Stimulated activated CD8-positive, alpha-beta memory T cell treated with anti-CD3 and anti-CD28 coated beads, Interleukin-15, amount 100 ng/mL, for 4 hours (primary cell): Measurements from ENCODE around the gene MYO10.
"Not testable (repeated sequence)": the region's sequence is repeated elsewhere in the genome, so short reads cannot be mapped to it uniquely, and the experiment has no call there.

ENCODE experiments used
- DNase-seq, 2 donors: peaks; one replicate each; pipeline ENCODE4 v3.0.0-alpha.2; 2020; ENCODE audit warnings: low read depth in 2 of 2

Gene MYO10

DNA sequence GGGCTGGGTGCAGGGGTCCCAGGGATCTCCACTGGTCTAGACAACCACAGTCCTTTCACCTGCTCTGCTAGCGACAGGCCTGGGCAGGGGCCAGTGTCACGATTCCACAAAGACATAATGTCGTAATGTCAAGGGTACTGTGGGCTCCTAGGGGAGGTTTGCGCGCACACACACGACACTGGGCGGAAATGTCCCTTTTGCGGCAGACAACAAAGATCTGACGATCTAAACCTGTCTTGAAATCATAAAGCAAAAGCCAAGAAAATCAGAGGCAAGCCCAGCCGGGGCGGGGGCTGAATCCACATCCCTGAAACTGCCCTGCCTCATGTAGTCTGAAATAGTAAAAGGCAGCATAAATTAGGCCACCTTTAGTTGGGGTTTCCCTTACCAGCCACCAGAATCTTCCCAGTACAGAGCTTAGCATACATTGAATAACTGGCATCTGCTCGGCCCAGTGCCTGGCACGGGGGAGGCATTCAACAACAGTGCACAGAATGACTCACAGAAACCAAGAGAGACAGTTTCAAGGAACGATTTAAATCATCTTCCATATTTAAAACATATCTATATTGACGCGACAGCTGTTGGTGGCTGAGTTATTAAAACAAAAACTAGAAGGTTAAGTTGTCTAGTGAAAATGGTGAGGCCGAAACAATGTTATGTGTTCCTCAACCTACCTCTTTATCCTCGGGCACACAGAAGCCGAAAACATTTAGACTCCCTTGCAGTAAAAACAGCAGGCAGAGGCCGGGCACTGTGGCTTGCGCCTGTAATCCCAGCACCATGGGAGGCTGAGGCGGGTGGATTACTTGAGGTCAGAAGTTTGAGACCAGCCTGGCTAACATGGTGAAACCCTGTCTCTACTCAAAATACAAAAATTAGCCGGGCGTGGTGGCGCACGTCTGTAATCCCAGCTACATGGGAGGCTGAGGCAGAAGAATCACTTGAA, 151.0 kb downstream of the MYO10 start:
- DNase-seq, result no peak

- no peak for DNase-seq
Observed at GRCh38 chr5:16784088-16784487, 152.0 kb downstream of the MYO10 start.

- DNase-seq, result no peak
Observed at GRCh38 chr5:16781828-16782626, 154.1 kb downstream of the MYO10 start.

DNA sequence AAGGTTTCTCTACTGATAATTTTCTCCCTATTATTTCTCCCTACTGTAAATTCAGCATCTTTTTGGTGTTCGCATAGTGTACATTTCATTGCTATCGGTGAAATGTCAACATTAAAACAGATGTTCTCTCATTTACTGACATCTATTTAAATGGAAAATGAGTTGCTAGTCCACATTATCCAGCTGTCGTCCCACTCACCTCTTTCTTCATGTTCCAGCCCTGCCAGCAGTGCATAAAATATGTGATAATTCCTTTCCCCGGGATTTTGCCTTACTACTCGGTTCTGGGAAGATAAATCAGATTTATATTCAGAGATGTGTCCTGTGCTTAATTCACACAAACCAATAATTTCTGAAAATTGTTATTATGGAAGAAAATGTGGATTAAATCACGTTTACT, 155.8 kb downstream of the MYO10 start:
- no peak for DNase-seq

GRCh38 chr5:16777432-16777831, 158.7 kb downstream of the MYO10 start:
- no peak for DNase-seq

DNA sequence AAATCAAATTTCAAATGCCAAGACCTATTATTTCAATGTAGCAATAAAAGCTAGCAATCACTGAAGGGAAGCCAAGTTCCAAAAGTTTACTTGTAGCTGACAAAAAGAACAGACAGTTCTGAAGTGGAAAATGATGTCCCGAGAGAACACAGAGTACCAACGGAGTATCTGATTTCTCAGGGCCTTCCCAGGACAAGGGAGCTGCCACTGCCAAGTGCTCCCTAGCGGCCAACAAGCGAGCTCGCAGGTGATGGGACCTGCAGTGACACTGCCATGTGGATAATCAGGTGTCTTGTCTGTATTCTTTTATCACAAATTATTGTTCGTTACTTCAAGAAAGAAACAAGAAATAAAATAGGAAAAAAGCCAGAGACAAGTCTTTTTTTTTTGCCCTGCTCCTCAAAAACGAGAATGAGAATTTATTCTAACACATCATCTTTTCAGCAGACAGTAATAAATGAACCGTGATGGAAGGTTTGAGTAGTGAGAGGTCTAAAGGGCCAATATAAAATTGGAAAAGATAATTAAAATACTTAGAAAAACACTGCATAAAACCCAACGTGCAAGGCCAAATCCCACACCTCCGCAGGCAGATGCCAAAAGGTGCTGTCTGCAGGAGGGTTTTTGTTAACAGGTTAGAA, 159.4 kb downstream of the MYO10 start:
- no peak for DNase-seq

- no peak for DNase-seq
Observed at GRCh38 chr5:16774806-16775205, 161.3 kb downstream of the MYO10 start.

- no peak for DNase-seq
Observed at GRCh38 chr5:16773991-16774390, 162.1 kb downstream of the MYO10 start.

DNA sequence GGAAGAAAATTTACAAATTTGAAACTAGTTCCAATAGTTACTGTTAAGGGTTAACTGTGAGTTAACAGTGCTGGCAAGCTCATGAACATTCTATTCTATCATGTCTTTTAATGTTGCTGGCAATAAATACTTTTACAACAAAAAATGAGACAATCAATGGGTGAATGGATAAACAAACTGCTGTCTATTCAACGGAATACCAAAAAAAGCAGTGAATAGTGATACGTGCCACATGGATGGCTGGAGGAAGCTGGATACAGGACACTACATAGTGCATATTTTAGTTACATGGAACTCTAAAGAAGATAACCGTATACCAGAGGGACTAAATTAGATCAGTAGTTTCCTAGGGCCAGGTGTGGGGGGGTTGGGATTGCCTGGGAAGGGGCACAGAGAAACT, 163.5 kb downstream of the MYO10 start:
- no peak for DNase-seq

- no peak for DNase-seq
Observed at GRCh38 chr5:16768184-16768583, 167.9 kb downstream of the MYO10 start.

DNA sequence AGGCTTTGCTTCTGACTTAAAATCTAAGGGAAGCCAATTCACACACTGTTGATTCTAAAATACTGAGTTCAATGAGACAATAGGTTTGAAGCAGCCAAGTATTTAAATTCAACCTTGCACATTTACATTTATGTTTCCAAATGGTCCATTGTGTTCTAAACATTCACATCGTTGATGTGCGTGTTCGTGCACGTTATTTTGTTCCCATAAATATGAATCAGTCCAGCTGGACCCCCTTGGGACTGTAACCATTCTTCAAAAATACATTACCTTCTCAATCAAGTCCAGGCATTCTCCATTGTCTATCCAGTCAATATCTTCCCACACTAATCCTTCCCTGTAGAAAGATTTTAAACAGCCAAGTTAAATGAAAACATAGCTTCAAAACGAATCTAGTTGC, 172.9 kb downstream of the MYO10 start:
- DNase-seq, result no peak

DNA sequence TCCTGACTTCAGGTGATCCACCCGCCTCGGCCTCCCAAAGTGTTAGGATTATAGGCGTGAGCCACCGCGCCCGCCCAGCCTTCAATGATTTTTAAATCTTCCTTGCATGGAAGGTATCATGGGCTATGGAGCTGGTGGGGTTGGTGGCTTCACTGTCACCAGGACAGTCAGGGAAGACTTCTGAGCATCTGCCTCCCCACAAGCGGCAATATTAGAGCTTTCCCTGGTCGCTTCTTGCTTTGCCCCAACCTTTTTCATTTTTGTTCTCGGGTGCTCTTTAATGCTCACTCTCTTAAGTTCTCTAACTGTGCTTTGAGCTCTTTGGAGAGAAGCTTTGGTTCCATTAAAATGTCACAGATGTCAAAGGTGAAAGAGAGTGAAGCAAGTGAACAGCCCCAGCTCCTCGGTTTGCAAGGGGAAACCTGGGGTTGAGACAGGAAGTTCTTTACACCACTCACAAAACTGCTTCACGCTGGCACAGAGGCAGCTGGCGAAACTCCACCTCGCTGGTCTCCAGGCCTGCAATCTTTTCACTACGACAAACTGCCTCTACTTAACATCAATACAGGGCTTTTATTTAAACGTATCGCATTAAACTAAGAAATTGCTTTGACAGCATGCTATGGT, 176.8 kb downstream of the MYO10 start:
- DNase-seq, result no peak

DNA sequence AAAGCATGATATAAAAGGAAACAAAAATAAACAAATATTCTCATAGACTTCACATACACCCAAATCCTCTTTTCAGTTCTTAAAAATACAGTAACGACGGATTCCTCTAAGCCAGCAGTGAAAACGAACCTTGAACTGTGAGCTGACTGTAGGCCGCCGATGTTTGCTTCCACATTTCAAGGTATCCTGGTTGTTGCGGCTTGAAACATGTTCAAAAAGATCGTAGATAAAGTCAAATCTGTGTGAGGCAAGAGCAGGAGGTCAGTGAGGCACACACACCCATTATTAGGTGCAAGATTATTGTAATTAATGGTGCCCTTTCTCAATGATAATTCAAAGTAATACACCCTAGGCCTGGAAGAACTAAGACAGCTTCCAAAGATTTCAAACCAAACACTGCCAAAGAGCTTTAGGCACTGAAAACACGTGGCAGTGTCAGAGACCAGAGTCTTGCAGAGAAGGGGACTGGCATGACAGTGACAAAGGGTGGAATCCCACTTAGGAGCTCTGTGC, 178.0 kb downstream of the MYO10 start:
- no peak for DNase-seq

GRCh38 chr5:16757577-16757976, 178.5 kb downstream of the MYO10 start:
- DNase-seq, result not testable (repeated sequence)

GRCh38 chr5:16757146-16757545, 178.9 kb downstream of the MYO10 start:
- DNase-seq, result no peak

GRCh38 chr5:16756692-16757091, 179.4 kb downstream of the MYO10 start:
- DNase-seq, result no peak

DNA sequence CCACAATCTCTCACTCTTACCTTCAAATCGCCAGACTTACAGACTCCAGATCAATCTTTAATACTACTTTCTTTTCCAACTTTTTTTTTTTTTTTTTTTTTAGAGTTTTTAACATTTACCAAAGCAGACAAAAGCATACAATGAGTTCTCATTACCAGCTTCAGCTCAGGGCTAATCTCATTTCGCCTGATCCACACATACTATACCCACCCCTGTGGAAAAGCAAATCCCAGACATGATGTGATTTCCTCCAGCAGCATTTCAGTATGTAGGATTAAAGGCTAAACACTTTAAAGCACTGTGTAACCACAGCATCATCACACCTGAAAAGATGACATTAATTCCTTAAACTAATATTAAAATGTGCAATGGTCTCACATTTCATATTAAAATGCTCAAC, 180.4 kb downstream of the MYO10 start:
- no peak for DNase-seq

GRCh38 chr5:16754601-16755000, 181.5 kb downstream of the MYO10 start:
- no peak for DNase-seq

DNA sequence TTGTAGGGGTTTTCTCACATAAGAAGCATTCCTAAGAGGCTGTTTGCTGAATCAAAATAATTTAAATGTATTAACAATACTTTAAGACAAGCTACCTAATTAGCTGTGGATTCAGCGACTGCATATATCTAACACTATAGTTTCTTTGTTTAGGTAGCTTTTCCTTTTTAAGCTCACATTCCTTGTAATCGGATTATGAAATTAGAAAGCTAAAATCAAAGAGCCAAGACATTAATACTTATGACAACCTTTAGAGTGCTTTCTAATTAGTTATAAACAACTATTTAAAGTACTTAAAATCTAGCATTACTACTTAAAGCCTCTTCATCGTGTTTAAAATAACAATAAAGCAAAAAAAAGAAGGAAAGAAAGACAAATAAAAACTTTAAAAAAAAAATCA, 182.0 kb downstream of the MYO10 start:
- DNase-seq, result no peak

DNA sequence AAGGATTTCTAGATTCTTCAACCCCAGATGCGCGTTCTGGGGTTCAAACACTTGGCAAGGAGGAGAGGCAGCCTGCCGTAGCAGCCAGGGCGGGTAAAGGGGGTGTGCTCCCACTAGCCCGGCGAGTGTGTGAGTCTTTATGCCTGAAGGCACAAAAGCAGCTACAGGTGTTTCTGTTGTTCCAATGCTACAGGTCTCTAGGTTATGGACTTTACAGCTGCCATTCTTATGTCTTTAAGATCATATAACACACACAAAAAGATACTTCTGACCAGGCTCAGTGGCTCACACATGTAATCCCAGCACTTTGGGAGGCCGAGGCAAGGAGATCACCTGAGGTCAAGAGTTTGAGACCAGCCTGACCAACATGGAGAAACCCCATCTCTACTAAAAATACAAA, 185.6 kb downstream of the MYO10 start:
- DNase-seq, result no peak

- no peak for DNase-seq
Observed at GRCh38 chr5:16749626-16750025, 186.5 kb downstream of the MYO10 start.
